GM10248 (cell line): ENCODE results near the gene CACNA1G.

Source experiments
- CTCF ChIA-PET: fragments of 300-600 bp; sonication (Branson Sonifier 250); formaldehyde crosslinking; extraction: SDS; loops from one replicate; lab custom pipeline; 2021; ENCODE audit warnings: antibody characterized with exemption; lab: Yijun Ruan, JAX
- POLR2A ChIA-PET: fragments of 350-650 bp; sonication (Branson Sonifier 250); formaldehyde crosslinking; extraction: SDS; loops from one replicate; lab custom pipeline; 2020; ENCODE audit warnings: antibody characterized with exemption; lab: Yijun Ruan, JAX
- DNase-seq: peaks from one replicate; pipeline ENCODE4 v3.0.0; 2012; ENCODE audit errors: extremely low spot score
- CTCF ChIP-seq: IDR thresholded peaks from 2 replicates; pipeline ENCODE4 v1.5.1; 2012; ENCODE audit warnings: mild to moderate bottlenecking, low read depth; ENCODE audit errors: extremely low read depth, missing control alignments, control extremely low read depth

Gene CACNA1G

GRCh38 chr17:50541402-50541715 is 19.2 kb upstream of the CACNA1G start:
- CTCF ChIA-PET: interaction anchor here (0.8 to 2.0 kb wide), 11 partner anchors 11 to 416 kb away, joined by 3 to 10 read pairs (median 4); partner anchors contain the start of gene RSAD1
- TF ChIP-seq CTCF: no peak
- POLR2A ChIA-PET: interaction anchor here (1.2 kb wide), 1 partner anchor 325 kb away, joined by 6 read pairs; the partner anchor contains the start of gene TOB1
- no peak for DNase-seq

GRCh38 chr17:50541716-50542688 is 18.5 kb upstream of the CACNA1G start:
- DNase-seq: peak; percentile 98
- peak; percentile 27 for TF ChIP-seq CTCF
- POLR2A ChIA-PET: interaction anchor here (1.2 kb wide), 1 partner anchor 324 kb away, joined by 6 read pairs; the partner anchor contains the start of gene TOB1
- CTCF ChIA-PET: interaction anchor here (0.8 to 2.9 kb wide), 14 partner anchors 9 to 415 kb away, joined by 3 to 11 read pairs (median 4); partner anchors contain the start of gene RSAD1

- ChIA-PET POLR2A (interaction anchor here (1.2 kb wide), 1 partner anchor 323 kb away, joined by 6 read pairs; the partner anchor contains the start of gene TOB1), CTCF (interaction anchor here (0.9 to 2.9 kb wide), 15 partner anchors 8 to 414 kb away, joined by 3 to 11 read pairs (median 4); partner anchors contain the start of gene RSAD1)
These were observed 17.4 kb upstream of the CACNA1G start for GRCh38 chr17:50542795-50543774.

GRCh38 chr17:50544516-50544915 is 16.0 kb upstream of the CACNA1G start:
- ChIA-PET POLR2A (no interaction called here), CTCF (interaction anchor here (0.9 to 2.9 kb wide), 5 partner anchors 12 to 152 kb away, joined by 3 to 11 read pairs (median 7); no protein-coding TSS in a partner anchor)
- TF ChIP-seq CTCF: no peak
- DNase-seq: no peak

More at GRCh38 chr17:50542795-50543774, 17.4 kb upstream of the CACNA1G start:
- DNase-seq: no peak
- no peak for TF ChIP-seq CTCF

GRCh38 chr17:50545311-50545710 is 15.2 kb upstream of the CACNA1G start:
- POLR2A ChIA-PET: no interaction called here
- no peak for DNase-seq
- TF ChIP-seq CTCF: no peak
- CTCF ChIA-PET: interaction anchor here (2.3 to 2.8 kb wide), 3 partner anchors 34 to 81 kb away, joined by 7 to 9 read pairs (median 8); no protein-coding TSS in a partner anchor
